Muscle of leg (tissue), 11 donors: ENCODE measurements around the gene BPIFB2. TPM values are rescaled to one million over a fixed set of nuclear protein-coding genes. Genes with fewer than 3 reads are reported as not detected.
A peak's percentile ranks its signal among the peaks of the same experiment; 100 is the strongest.

ENCODE experiments used
- DNase-seq: peaks from one replicate; pipeline ENCODE4 v3.0.0; 2013
- H3K27ac ChIP-seq: one replicate; pipeline ENCODE4 v1.5.1; 2013; ENCODE audit warnings: mild to moderate bottlenecking, low read length, control low read depth
- H3K27me3 ChIP-seq: one replicate; pipeline ENCODE4 v1.6.1; 2013; ENCODE audit warnings: low read length; ENCODE audit not compliant: control insufficient read depth, insufficient read depth
- H3K36me3 ChIP-seq: one replicate; pipeline ENCODE4 v1.6.1; 2013; ENCODE audit warnings: low read length; ENCODE audit not compliant: control insufficient read depth, insufficient read depth
- H3K4me1 ChIP-seq: one replicate; pipeline ENCODE4 v1.6.1; 2013; ENCODE audit warnings: low read length; ENCODE audit not compliant: control insufficient read depth, insufficient read depth
- H3K4me3 ChIP-seq: one replicate; pipeline ENCODE4 v1.5.1; 2013; ENCODE audit warnings: low read length, control low read depth
- H3K9me3 ChIP-seq: replicated peaks from 2 replicates; pipeline ENCODE4 v1.6.1; 2013; ENCODE audit warnings: low read depth, low read length; ENCODE audit not compliant: control insufficient read depth
- WGBS: methylation state at CpG from one replicate; pipeline ENCODE4 v1.1.5; 2013; ENCODE audit warnings: missing lambda C conversion rate; ENCODE audit not compliant: insufficient coverage; 5-methylcytosine and 5-hydroxymethylcytosine counted together
- polyA plus RNA-seq, 8 donors: library from polyadenylated mRNA; unstranded; fragments of 120-200 nt; gene quantifications; one replicate each; pipeline versions ENCODE4 v1.2.1 to v1.2.3, GENCODE V29; 2013; ENCODE audit warnings: inconsistent platforms in 1 of 8, low replicate concordance in 1 of 8; ENCODE audit not compliant: insufficient read length in 8 of 8, insufficient read depth in 1 of 8
- total RNA-seq: library from RNA; stranded (reverse); fragments of 120-200 nt; gene quantifications from one replicate; pipeline ENCODE4 v1.2.4, GENCODE V29; 2013

Gene BPIFB2
- total and polyA plus RNA-seq, 9 donors = 0.10 TPM; not detected in 8

- DNase-seq = no peak
- no peak overlapping the region for H3K4me3 ChIP-seq
- no peaks in the 10 kb centered on the region for H3K27me3 ChIP-seq
- WGBS = 80% methylated on average over 6 of the region's 9 CpGs
- peaks cover 11% of the 10 kb centered on the region for H3K4me1 ChIP-seq
- H3K27ac ChIP-seq = no peak overlapping the region
- H3K36me3 ChIP-seq = no peaks in the 10 kb centered on the region
- H3K9me3 ChIP-seq = no peaks in the 10 kb centered on the region
Observed at GRCh38 chr20:32979201-32979998, 28.1 kb upstream of the BPIFB2 start.

GRCh38 chr20:32980131-32980941 is 27.2 kb upstream of the BPIFB2 start:
- Histone ChIP-seq H3K27me3 (no peaks in the 10 kb centered on the region), H3K4me3 (no peak overlapping the region), H3K4me1 (peaks cover 11% of the 10 kb centered on the region), H3K36me3 (no peaks in the 10 kb centered on the region), H3K9me3 (no peaks in the 10 kb centered on the region), H3K27ac (no peak overlapping the region)
- 81% methylated on average over 9 of the region's 19 CpGs for WGBS
- peak; percentile 15 for DNase-seq

- WGBS = 62% methylated on average over 3 of the region's 6 CpGs
- no peaks in the 10 kb centered on the region for H3K27me3 ChIP-seq
- H3K4me1 ChIP-seq = peaks cover 11% of the 10 kb centered on the region
- DNase-seq = no peak
- no peak overlapping the region for H3K27ac ChIP-seq
- H3K36me3 ChIP-seq = no peaks in the 10 kb centered on the region
- H3K9me3 ChIP-seq = no peaks in the 10 kb centered on the region
- H3K4me3 ChIP-seq = no peak overlapping the region
Observed at GRCh38 chr20:32980990-32981389, 26.5 kb upstream of the BPIFB2 start.

DNA sequence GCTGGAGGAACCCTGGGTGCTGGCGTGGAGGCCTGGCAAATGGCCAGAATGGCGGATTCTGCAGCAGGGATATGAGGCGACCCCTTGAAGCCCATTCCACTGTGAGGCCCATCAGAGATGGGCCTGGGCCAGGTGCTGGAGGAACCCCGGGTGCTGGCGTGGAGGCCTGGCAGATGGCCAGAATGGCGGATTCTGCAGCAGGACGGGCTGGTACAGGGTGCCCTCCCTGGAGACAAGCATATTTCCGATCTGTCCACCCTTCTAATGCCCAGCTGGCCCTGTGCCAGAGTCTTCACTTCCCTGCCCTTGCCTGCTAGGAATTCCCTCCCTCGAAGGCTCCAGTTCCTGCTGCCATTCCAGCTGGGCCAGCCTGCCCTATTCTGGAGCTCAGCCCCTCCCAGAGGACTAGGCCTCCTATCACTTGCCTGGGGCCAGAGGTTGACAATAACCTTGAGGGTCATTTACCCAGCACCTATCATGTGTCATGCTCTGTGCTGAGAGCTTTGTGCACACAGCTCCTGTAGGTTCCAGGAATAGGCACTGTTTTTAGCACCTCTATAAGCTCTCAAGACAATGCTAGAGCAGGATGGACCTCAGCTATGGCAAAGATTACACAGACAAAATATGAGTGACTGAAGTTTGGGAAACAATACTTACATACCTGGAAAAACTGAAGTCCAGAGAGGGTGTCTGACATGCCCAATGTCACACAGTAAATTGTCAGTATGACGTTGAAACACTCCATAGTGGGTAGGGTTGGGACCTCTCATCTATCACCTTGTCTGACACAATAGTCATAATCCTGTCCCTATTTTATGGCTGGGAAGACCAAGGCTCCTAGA is 24.7 kb upstream of the BPIFB2 start:
- WGBS = 48% methylated on average over 8 of the region's 10 CpGs

DNA sequence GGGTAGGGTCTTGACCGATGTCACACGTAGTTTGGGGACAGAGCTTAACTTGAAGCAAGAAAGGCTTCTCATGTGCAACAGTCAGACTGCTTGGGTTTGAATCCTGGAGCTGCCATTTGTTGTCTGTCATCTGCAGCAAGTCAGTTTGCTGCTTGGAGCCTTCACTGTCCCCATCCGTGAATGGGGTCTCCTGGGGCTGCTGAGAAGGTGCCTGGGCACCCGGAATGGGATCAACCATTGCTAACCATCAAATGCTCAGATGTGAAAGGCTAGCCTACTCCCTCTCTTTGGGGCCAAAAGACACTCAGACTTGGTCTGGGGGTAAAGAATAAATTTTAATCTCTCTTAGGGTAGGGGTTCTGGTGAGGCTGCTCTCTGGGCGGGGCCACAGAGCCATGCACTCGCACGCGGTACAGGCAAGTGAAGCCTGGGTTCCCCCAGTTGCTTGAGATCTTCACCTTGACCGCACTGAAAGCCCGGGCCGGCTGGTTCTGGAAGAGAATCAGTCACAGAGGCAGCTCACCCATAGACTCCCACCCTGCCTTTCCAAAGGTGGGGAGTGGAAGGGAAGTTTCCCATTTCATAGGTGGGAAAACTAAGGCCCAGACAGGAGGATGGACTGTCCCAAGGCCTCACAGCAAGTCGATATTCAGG is 23.9 kb upstream of the BPIFB2 start:
- 91% methylated on average over 8 of the region's 12 CpGs for WGBS
- Histone ChIP-seq H3K27me3 (no peaks in the 10 kb centered on the region), H3K4me1 (peaks cover 11% of the 10 kb centered on the region), H3K27ac (no peak overlapping the region), H3K9me3 (no peaks in the 10 kb centered on the region), H3K4me3 (no peak overlapping the region), H3K36me3 (no peaks in the 10 kb centered on the region)
- no peak for DNase-seq

More for the DNA sequence above, 24.7 kb upstream of the BPIFB2 start:
- Histone ChIP-seq H3K4me1 (peaks cover 11% of the 10 kb centered on the region), H3K27ac (no peak overlapping the region), H3K9me3 (no peaks in the 10 kb centered on the region), H3K27me3 (no peaks in the 10 kb centered on the region), H3K36me3 (no peaks in the 10 kb centered on the region), H3K4me3 (no peak overlapping the region)
- peak; percentile 59 for DNase-seq

- H3K4me1 ChIP-seq = peaks cover 11% of the 10 kb centered on the region
- no peak overlapping the region for H3K4me3 ChIP-seq
- H3K9me3 ChIP-seq = no peaks in the 10 kb centered on the region
- H3K36me3 ChIP-seq = no peaks in the 10 kb centered on the region
- DNase-seq = no peak
- no peak overlapping the region for H3K27ac ChIP-seq
- H3K27me3 ChIP-seq = no peaks in the 10 kb centered on the region
- WGBS = no CpG with 5 or more reads among the region's 7 CpGs
Observed at GRCh38 chr20:32984196-32984595, 23.3 kb upstream of the BPIFB2 start.

DNA sequence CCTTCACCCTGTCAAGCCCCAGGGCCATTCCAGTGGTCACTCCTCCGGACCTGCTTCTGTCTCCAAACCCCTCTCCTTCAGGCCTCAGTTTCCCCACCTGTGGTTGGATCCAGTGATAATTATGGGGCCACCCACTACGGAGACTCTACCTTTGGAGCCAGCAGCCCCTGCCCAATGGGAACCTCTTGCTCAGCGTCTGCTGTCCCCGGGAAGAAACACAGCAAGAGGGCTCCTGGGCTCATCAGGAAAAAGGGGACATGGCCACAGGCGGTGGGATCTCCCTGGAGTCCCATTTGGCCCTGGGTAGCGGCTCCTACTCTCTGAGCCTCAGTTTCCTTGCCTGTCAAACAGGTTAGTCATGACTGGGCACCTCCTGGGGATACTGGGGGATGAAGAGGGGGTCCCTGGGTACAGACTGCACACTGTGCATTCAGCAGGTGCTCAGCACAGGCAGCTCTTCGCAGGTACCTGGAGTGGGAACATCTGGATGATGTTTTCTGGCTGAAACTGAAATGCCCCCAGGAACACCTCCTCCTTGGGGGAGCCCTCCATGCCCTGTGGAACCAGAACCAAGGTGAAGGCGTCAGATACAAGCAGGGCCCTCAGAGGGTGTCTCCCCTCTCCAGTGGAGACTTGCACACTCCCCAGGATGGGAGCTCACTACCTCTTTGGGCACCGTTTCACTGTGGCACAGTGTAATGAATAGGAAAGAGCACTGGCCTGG is 22.7 kb upstream of the BPIFB2 start:
- Histone ChIP-seq H3K4me3 (no peak overlapping the region), H3K27ac (no peak overlapping the region), H3K27me3 (no peaks in the 10 kb centered on the region), H3K9me3 (no peaks in the 10 kb centered on the region), H3K4me1 (peaks cover 11% of the 10 kb centered on the region), H3K36me3 (no peaks in the 10 kb centered on the region)
- no peak for DNase-seq
- 69% methylated on average over 6 of the region's 9 CpGs for WGBS

GRCh38 chr20:32985596-32985995 is 21.9 kb upstream of the BPIFB2 start:
- H3K36me3 ChIP-seq = no peaks in the 10 kb centered on the region
- WGBS = 88% methylated on average over 6 of the region's 6 CpGs
- DNase-seq = no peak
- no peaks in the 10 kb centered on the region for H3K9me3 ChIP-seq
- H3K4me3 ChIP-seq = no peak overlapping the region
- peaks cover 9% of the 10 kb centered on the region for H3K4me1 ChIP-seq
- no peaks in the 10 kb centered on the region for H3K27me3 ChIP-seq
- no peak overlapping the region for H3K27ac ChIP-seq

DNA sequence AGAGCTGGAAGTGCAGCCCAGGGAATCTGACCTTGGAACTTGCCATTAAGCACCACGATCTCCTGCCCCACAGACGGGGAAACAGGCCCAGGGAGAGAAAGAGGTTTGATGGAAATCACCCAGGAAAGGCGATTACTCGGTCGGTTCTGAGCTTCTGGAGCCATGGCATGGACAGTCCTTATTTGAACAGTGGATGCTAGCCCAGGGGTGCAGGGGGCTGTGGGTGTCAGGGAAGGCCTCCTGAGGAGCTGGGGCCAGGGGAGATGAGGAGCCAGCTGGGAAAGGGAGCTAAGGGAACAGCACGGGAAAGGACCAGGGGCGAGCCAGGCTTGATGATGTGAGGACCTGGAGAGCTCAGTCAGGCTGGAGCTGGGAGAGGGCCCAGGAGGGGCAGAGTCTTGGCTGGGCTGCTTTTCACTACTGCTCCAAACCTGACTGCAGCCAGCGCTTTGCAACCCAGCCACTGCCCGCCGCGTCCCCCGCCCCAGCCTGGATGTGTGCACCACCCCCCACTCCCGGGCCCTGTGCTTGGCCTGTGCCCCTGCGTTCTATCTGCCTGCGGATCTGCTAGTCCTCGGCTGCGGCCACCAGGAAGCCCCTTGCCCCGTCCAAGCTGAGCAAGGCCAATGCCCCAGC is 21.1 kb upstream of the BPIFB2 start:
- no peaks in the 10 kb centered on the region for H3K9me3 ChIP-seq
- no peak overlapping the region for H3K27ac ChIP-seq
- H3K36me3 ChIP-seq = no peaks in the 10 kb centered on the region
- H3K4me3 ChIP-seq = no peak overlapping the region
- H3K27me3 ChIP-seq = peaks cover 2% of the 10 kb centered on the region
- 66% methylated on average over 18 of the region's 18 CpGs for WGBS
- peaks cover 7% of the 10 kb centered on the region for H3K4me1 ChIP-seq
- no peak for DNase-seq
